GM21367 (cell line): ENCODE results near the gene GTF2IRD1.
"Not testable (repeated sequence)": the region's sequence is repeated elsewhere in the genome, so short reads cannot be mapped to it uniquely, and the experiment has no call there.

Source experiments
- ATAC-seq: cut with Tn5 transposase; IDR thresholded peaks from one replicate; pipeline ENCODE4 v1.9.1; 2021; ENCODE audit not compliant: unreplicated experiment

Gene GTF2IRD1

GRCh38 chr7:74507538-74508319 is 54.0 kb downstream of the GTF2IRD1 start:
- no peak for ATAC-seq

GRCh38 chr7:74509453-74509852 is 55.7 kb downstream of the GTF2IRD1 start:
- ATAC-seq = not testable (repeated sequence)

GRCh38 chr7:74511345-74511744 is 57.6 kb downstream of the GTF2IRD1 start:
- no peak for ATAC-seq

GRCh38 chr7:74512762-74513161 is 59.1 kb downstream of the GTF2IRD1 start:
- ATAC-seq = no peak

DNA sequence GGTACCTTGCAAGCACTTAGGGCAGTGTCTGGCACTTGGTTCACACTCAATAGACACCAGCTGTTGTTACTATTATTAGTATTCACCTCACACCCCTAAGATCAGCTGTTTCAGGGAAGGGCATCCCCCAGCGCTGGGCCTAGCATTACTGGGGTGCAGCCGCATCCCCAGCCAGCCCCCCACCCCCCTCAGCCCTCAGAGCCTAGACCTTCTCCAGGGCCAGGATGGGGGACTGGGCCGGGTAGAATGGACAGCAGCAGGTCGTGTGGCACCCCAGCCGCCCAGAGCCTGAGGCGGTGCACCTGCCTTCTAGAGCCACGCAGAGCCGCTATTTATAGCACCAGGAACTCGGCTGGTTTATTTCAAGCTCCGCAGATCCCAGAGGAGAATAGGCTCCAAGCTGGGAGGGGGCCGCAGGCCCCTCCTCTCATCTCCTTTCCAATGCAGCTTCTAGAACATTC is 60.5 kb downstream of the GTF2IRD1 start:
- no peak for ATAC-seq

DNA sequence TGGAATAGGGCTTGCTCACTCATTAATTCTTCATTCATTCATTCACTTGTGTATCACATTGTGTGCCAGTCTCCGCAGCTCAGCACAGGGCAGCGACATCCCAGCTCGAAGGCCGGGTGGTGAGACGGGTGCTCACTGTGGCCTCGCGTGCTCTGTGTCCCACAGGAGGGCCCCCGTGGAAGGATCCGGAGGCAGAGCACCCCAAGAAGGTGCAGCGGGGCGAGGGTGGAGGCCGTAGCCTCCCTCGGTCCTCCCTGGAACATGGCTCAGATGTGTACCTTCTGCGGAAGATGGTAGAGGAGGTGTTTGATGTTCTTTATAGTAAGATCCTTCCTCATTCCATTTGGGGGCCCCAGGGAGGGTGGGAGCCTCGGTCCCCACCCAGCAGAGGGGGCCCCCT is 61.6 kb downstream of the GTF2IRD1 start:
- ATAC-seq = no peak

DNA sequence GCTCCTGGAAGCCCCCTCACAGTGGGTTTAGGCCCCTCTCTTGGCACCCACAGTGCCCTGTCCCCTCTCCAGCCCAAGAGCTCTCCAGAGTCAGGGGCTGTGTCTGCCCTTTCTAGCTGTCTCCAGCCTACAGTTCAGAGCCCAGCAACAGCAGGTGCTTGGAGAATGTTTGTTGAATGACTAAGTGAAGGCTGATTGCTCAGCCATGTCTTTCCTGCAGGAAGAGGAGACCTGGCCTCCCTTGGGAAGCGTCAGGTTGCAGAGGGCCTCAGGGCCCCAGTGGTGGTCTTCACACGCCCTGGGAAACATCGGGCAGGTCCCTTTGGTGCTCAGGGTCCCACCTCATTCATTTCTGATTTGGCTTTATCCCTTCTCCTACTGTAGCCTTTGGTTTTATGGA is 62.5 kb downstream of the GTF2IRD1 start:
- ATAC-seq = no peak

GRCh38 chr7:74518041-74518440 is 64.3 kb downstream of the GTF2IRD1 start:
- ATAC-seq = no peak

GRCh38 chr7:74518654-74519053 is 64.9 kb downstream of the GTF2IRD1 start:
- no peak for ATAC-seq

DNA sequence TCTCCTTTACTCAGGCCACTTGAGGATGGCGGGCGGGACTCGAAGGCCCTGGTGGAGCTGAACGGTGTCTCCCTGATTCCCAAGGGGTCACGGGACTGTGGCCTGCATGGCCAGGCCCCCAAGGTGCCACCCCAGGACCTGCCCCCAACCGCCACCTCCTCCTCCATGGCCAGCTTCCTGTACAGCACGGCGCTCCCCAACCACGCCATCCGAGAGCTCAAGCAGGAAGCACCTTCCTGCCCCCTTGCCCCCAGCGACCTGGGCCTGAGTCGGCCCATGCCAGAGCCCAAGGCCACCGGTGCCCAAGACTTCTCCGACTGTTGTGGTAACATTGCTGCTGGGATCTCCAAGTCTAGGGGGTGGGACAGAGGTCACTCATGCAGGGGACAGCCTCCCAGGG is 65.7 kb downstream of the GTF2IRD1 start:
- no peak for ATAC-seq

GRCh38 chr7:74521855-74522254 is 68.1 kb downstream of the GTF2IRD1 start:
- ATAC-seq = no peak

DNA sequence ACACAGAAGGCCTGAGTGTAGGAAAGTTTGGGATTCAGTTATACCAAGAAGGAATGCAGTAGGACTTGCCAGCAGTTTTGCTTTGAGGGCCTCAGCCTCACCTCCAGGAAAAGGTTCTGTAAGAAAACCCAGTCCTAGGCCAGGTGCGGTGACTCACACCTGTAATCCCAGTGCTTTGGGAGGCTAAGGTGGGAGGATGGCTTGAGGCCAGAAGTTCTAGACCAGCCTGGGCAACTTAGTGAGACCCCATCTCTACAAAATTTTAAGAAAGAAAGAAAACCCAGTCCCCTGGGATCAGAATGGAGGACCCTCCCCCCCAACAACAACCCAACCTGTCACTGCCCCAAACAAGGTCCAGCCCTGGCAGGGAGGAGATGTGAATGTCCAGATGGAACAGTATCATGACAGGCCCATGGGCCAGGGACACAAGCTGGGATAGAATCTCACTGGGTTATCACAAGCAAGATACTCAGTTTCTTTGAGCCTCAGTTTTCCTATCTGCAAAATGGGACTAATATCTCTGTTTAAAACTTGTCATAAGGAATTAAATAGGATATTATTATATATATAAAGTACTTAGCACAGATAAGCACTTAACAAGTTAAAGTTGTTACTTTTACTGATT is 68.7 kb downstream of the GTF2IRD1 start:
- no peak for ATAC-seq

DNA sequence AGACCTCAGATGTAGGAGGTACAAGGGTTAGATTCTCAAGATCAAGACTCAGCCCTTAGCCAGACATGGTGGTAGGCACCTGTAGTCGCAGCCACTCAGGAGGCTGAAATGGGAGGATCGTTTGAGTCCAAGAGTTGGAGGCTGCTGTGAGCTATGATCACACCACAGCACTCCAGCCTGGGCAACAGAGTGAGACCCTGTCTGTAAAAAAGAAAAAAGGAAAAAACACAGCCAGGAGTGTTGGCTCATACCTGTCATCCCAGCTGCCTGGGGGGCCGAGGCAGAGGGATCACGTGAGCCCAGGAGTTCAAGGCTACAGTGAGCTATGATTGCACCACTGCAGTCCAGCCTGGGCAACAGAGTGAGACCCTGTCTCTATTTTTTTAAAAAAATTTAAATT is 69.3 kb downstream of the GTF2IRD1 start:
- ATAC-seq = no peak

GRCh38 chr7:74525140-74525539 is 71.4 kb downstream of the GTF2IRD1 start:
- ATAC-seq = no peak

DNA sequence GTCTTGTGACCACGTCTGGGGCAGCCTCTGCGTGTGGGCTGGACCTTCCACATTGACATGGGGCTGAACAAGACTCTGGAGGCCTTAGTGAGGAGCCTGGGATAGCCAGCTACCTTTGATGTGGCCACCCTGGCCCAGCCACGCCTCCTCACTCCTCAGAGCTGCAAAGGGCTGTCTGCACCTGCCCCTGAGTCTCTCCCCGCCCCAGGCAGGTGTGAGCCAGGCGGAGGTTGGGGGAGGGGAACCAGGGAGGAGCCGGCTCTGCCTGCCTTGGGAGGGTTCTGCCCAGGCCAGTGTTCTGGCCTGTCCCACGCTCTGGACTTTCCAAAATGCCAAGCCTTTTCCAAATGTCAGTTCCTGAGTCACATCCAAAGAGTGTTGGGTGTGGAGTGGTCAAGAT is 72.2 kb downstream of the GTF2IRD1 start:
- no peak for ATAC-seq

DNA sequence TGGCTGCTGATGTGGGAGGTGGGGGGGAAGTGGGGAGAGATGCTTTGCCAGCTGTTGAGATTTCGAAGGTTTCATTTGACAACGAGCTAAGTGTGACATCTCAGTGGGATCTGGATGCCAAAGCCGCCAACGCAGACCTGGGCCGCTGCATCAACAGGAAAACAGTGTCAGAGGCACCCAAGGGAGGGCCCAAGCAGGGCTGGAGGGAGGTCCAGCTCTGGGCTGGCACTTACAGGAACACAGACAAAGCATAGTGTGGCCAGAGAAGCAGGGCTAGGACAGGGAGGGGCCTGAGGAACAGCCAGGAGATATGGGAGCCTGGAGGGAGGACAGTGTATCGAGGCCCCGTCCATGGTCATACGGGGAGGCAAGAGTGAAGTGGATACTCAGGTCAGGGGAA is 73.1 kb downstream of the GTF2IRD1 start:
- ATAC-seq = no peak

DNA sequence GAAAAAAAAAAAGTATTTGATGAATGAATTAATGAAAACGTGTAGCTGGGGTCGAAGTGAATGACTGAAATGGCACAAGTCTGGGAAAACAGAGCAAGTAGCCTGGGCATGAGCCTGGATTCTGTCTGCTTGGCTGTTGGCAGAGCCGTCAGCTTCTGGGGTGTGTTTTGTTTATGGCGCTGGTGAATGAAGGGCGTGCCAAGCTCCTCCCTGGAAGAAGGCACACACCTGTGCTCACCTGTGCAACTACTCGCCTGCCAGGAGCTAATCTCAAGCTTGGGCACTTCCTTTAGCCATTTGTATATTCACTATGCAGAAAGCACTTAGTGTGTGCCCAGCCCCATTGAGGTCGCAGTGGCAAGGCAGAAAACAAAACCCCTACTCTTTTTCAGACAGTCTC is 74.1 kb downstream of the GTF2IRD1 start:
- no peak for ATAC-seq

GRCh38 chr7:74528773-74529172 is 75.1 kb downstream of the GTF2IRD1 start:
- not testable (repeated sequence) for ATAC-seq

GRCh38 chr7:74535951-74536356 is 82.2 kb downstream of the GTF2IRD1 start:
- ATAC-seq = no peak

- ATAC-seq = not testable (repeated sequence)
These were observed 88.2 kb downstream of the GTF2IRD1 start for GRCh38 chr7:74541937-74542336.

GRCh38 chr7:74542558-74543117 is 88.9 kb downstream of the GTF2IRD1 start:
- no peak for ATAC-seq
